Muscle layer of colon (tissue), 2 donors: ENCODE data around the gene OPRL1.
"Not testable (repeated sequence)": the region's sequence is repeated elsewhere in the genome, so short reads cannot be mapped to it uniquely, and the experiment has no call there.

Source experiments
- H3K27ac ChIP-seq: one replicate; pipeline ENCODE4 v1.7.0; 2013; ENCODE audit warnings: low read depth, mild to moderate bottlenecking, low read length, moderate library complexity
- H3K27me3 ChIP-seq, 2 donors: one replicate each; pipeline ENCODE4 v1.7.0; 2013; ENCODE audit warnings: low read length in 2 of 2, mild to moderate bottlenecking in 2 of 2; ENCODE audit not compliant: insufficient read depth in 2 of 2, control insufficient read depth in 1 of 2
- H3K36me3 ChIP-seq: one replicate; pipeline ENCODE4 v1.7.0; 2013; ENCODE audit warnings: mild to moderate bottlenecking, low read length; ENCODE audit not compliant: insufficient read depth
- H3K4me1 ChIP-seq: one replicate; pipeline ENCODE4 v1.7.0; 2013; ENCODE audit warnings: mild to moderate bottlenecking, low read length; ENCODE audit not compliant: insufficient read depth
- H3K4me3 ChIP-seq, 2 donors: one replicate each; pipeline ENCODE4 v1.7.0; 2013; ENCODE audit warnings: low read length in 2 of 2, low read depth in 1 of 2, mild to moderate bottlenecking in 1 of 2, moderate library complexity in 1 of 2
- H3K9ac ChIP-seq: one replicate; pipeline ENCODE4 v1.7.0; 2013; ENCODE audit warnings: low read length
- H3K9me3 ChIP-seq: one replicate; pipeline ENCODE4 v1.7.0; 2013; ENCODE audit warnings: mild to moderate bottlenecking, low read length
- donor health status: abdominal sarcoma.
- donor health status: Adenocarcinoma of cecum.

OPRL1 gene

GRCh38 chr20:64121586-64121985 lies 41.7 kb downstream of the OPRL1 start:
- Histone ChIP-seq H3K4me3 (no peak overlapping the region), H3K27me3 (peaks cover 0 to 17% of the 10 kb centered on the region in 2 donors), H3K27ac (no peak overlapping the region), H3K36me3 (no peaks in the 10 kb centered on the region), H3K9ac (no peak overlapping the region), H3K4me1 (no peaks in the 10 kb centered on the region), H3K9me3 (no peaks in the 10 kb centered on the region)

- H3K36me3 ChIP-seq, H3K4me3 ChIP-seq, H3K9me3 ChIP-seq, H3K9ac ChIP-seq, H3K4me1 ChIP-seq, H3K27ac ChIP-seq: not testable (repeated sequence)
- H3K27me3 ChIP-seq: peaks cover 0 to 17% of the 10 kb centered on the region in 2 donors
Observed at GRCh38 chr20:64122927-64123326, 43.0 kb downstream of the OPRL1 start.

DNA sequence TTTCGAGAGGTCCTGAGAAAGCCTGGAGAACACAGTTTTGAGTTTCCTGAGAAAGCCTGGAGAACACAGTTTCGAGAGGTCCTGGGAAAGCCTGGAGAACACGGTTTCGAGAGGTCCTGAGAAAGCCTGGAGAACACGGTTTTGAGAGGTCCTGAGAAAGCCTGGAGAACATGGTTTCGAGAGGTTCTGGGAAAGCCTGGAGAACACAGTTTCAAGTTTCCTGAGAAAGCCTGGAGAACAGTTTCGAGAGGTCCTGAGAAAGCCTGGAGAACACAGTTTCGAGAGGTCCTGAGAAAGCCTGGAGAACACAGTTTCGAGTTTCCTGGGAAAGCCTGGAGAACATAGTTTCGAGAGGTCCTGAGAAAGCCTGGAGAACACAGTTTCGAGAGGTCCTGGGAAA lies 43.6 kb downstream of the OPRL1 start:
- not testable (repeated sequence) for H3K4me3 ChIP-seq, H3K27ac ChIP-seq, H3K9me3 ChIP-seq, H3K9ac ChIP-seq, H3K4me1 ChIP-seq, H3K36me3 ChIP-seq
- H3K27me3 ChIP-seq: peaks cover 0 to 17% of the 10 kb centered on the region in 2 donors

DNA sequence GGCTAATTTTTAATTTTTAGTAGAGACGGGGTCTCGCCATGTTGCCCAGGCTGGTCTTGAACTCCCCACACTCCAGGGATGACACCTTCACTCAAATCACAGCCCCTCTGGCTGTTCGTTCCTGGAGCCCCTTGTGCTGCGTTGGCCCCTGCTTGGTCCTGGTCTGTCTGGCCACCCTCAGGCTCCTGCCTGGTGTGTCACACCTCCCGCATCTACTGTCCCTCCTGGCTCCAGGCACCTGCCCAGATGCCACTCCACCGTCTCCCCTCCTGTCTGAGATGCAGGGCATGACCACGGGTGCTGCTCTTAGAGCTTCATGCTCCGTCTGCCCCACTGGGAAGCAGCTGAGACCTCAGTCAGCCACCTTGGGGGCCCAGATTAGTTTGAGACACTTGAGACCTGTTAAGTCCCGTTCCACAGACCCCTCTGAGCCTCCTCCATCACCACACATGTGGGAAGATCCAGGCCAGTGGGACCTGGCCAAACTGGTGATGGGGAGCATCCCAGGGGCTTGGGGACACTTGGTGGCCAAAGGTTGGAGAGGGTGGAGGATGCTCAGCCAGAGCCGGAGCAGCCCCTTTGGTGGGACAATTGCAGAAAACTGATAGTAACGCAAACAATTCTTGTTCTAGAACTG lies 49.4 kb downstream of the OPRL1 start:
- Histone ChIP-seq H3K4me3 (no peak overlapping the region), H3K9me3 (no peaks in the 10 kb centered on the region), H3K36me3 (no peaks in the 10 kb centered on the region), H3K27ac (no peak overlapping the region), H3K9ac (no peak overlapping the region), H3K4me1 (no peaks in the 10 kb centered on the region), H3K27me3 (peaks cover 0 to 4% of the 10 kb centered on the region in 2 donors)

DNA sequence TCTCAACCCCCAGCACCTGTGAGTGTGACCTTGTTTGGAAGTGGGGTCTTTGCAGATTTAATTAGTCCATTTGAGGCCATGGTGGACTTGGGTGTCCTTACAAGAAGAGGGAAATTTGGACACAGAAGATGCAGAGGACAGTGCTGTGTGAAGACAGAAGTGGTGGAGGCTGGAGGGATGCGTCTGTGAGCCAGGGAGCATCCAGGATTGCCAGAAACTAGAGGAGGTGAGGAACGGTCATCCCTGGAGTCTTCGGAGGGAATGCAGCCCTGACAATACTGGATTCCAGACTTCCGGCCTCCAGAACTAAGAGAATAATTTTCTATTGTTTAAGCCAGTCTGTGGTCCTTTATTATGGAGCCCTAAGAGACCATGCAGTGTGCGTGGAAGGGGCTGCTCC lies 50.4 kb downstream of the OPRL1 start:
- Histone ChIP-seq H3K9me3 (no peaks in the 10 kb centered on the region), H3K9ac (no peak overlapping the region), H3K4me1 (no peaks in the 10 kb centered on the region), H3K27me3 (peaks cover 0 to 4% of the 10 kb centered on the region in 2 donors), H3K4me3 (no peak overlapping the region), H3K27ac (no peak overlapping the region), H3K36me3 (no peaks in the 10 kb centered on the region)

DNA sequence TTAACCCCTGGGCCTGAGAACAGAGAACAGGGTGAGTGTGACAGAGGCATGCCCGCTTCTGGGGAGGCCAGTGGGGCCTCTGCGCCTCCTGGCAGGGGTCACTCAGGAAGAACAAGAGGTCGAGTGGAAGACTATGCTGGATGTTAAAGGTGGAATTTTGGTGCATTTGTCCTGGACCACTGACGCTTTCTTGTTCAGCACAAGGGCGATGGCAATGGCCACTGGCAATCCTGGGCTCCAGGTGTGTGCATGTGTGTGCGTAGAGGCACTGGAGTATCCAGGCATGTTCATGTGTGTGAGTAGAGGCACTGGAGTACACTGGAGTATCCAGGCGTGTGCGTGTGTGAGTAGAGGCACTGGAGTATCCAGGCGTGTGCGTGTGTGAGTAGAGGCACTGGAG lies 51.0 kb downstream of the OPRL1 start:
- Histone ChIP-seq H3K27me3 (peaks cover 0 to 4% of the 10 kb centered on the region in 2 donors), H3K4me3 (no peak overlapping the region), H3K9me3 (no peaks in the 10 kb centered on the region), H3K27ac (no peak overlapping the region), H3K36me3 (no peaks in the 10 kb centered on the region), H3K4me1 (no peaks in the 10 kb centered on the region), H3K9ac (no peak overlapping the region)

GRCh38 chr20:64131406-64131805 lies 51.5 kb downstream of the OPRL1 start:
- H3K9ac ChIP-seq: no peak overlapping the region
- peaks cover 0 to 4% of the 10 kb centered on the region in 2 donors for H3K27me3 ChIP-seq
- no peaks in the 10 kb centered on the region for H3K9me3 ChIP-seq
- no peak overlapping the region for H3K27ac ChIP-seq
- no peaks in the 10 kb centered on the region for H3K4me1 ChIP-seq
- H3K4me3 ChIP-seq: no peak overlapping the region
- no peaks in the 10 kb centered on the region for H3K36me3 ChIP-seq

GRCh38 chr20:64133951-64134407 lies 54.1 kb downstream of the OPRL1 start:
- H3K4me3 ChIP-seq: no peak overlapping the region
- no peaks in the 10 kb centered on the region for H3K9me3 ChIP-seq
- H3K36me3 ChIP-seq: no peaks in the 10 kb centered on the region
- peaks cover 0 to 4% of the 10 kb centered on the region in 2 donors for H3K27me3 ChIP-seq
- H3K9ac ChIP-seq: no peak overlapping the region
- no peak overlapping the region for H3K27ac ChIP-seq
- H3K4me1 ChIP-seq: no peaks in the 10 kb centered on the region

DNA sequence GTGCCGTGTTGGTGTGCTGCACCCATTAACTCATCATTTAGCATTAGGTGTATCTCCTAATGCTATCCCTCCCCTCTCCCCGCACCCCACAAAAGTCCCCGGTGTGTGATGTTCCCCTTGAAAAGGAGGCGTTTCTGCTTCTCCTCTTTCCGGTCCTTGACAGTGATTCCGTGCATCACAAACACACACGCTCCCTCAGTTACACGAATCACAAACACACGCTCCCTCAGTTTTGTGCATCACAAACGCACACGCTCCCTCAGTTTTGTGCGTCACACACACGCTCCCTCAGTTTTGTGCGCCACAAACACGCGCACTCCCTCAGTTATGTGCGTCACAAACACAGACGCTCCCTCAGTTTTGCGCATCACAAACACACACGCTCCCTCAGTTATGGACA lies 54.9 kb downstream of the OPRL1 start:
- H3K4me1 ChIP-seq, H3K9ac ChIP-seq, H3K36me3 ChIP-seq, H3K9me3 ChIP-seq, H3K27ac ChIP-seq, H3K4me3 ChIP-seq, H3K27me3 ChIP-seq: not testable (repeated sequence)

DNA sequence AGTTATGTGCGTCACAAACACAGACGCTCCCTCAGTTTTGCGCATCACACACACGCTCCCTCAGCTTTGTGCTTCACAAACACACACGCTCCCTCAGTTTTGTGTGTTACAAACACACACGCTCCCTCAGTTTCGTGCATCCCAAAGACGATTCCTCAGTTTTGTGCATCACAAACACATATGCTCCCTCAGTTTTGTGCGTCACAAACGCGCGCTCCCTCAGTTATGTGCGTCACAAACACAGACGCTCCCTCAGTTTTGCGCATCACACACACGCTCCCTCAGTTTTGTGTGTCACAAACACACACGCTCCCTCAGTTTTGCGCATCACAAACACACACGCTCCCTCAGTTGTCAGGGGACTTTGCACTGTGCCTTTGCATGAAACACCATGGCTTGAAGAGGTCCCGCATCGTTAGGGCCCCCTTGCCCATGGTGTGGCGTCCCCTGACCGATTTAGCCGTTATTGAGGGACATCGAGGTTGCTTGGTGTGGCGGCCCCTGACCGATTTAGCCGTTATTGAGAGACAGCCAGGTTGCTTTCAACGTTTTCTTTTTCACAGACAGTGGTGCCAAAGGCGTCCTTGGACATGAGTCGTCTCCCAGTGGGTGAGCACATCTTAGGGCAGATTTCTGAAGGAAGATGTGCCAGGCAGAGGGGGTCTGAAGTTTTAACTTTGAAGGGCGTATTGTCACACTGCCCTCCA lies 56.3 kb downstream of the OPRL1 start:
- Histone ChIP-seq H3K27ac (no peak overlapping the region), H3K4me3 (no peak overlapping the region), H3K9me3 (no peaks in the 10 kb centered on the region), H3K4me1 (no peaks in the 10 kb centered on the region), H3K9ac (no peak overlapping the region), H3K36me3 (no peaks in the 10 kb centered on the region), H3K27me3 (peaks cover 0 to 4% of the 10 kb centered on the region in 2 donors)

DNA sequence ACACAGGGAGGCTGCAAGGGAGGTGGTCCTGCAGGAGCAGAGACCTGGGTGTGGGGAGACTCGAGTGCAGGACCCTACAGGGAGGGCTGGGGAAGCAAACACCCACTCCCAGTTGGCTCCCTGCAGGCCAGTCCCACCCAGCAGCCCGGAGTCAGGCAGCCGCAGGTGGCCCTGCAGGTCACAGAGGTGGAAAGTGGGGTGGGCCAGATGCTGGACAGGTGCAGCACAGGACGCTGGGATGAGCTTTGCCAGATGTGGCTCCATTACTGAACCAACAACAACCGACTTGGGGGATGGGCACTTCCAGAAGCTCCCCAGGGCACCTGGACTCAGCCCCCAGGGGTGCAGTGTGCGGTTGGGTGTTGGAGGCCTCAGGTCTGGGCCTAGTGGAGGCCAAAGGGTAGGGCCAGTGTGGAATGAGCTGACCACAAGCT lies 57.7 kb downstream of the OPRL1 start:
- Histone ChIP-seq H3K27ac (no peak overlapping the region), H3K9ac (no peak overlapping the region), H3K4me1 (no peaks in the 10 kb centered on the region)

More for the DNA sequence above, 57.7 kb downstream of the OPRL1 start:
- H3K36me3 ChIP-seq: no peaks in the 10 kb centered on the region
- peaks cover 0 to 4% of the 10 kb centered on the region in 2 donors for H3K27me3 ChIP-seq
- no peak overlapping the region for H3K4me3 ChIP-seq
- no peaks in the 10 kb centered on the region for H3K9me3 ChIP-seq
